IMR-90 (cell line): Measurements from ENCODE around the gene GNB1L.
"Not testable (repeated sequence)": the region's sequence is repeated elsewhere in the genome, so short reads cannot be mapped to it uniquely, and the experiment has no call there.

Source experiments
- POLR2A ChIP-seq: IDR thresholded peaks from 2 replicates; pipeline ENCODE4 v1.6.1; 2012; ENCODE audit warnings: mild to moderate bottlenecking, low read depth, low read length
- TF ChIP-seq, protein P1 (sequence below): conservative IDR thresholded peaks from 2 replicates; pipeline ENCODE4 v1.5.1; 2012; ENCODE audit warnings: mild to moderate bottlenecking, low read depth, low read length, improper control_type of control experiment
- TF ChIP-seq, protein P2 (sequence below): fragments of 150-350 bp; IDR thresholded peaks from 2 replicates; pipeline ENCODE4 v1.6.1; 2016; ENCODE audit warnings: low read depth, mild to moderate bottlenecking, low read length, moderate library complexity, borderline replicate concordance

DNA sequence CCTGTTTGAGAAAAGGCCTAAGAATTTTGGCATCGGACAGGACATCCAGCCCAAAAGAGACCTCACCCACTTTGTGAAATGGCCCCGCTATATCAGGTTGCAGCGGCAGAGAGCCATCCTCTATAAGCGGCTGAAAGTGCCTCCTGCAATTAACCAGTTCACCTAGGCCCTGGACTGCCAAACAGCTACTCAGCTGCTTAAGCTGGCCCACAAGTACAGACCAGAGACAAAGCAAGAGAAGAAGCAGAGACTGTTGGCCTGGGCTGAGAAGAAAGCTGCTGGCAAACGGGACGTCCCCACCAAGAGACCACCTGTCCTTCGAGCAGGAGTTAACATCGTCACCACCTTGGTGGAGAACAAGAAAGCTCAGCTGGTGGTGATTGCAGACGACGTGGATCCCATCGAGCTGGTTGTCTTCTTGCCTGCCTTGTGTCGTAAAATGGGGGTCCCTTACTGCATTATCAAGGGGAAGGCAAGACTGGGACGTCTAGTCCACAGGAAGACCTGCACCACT lies 62.2 kb downstream of the GNB1L start:
- TF ChIP-seq, protein P1, sequence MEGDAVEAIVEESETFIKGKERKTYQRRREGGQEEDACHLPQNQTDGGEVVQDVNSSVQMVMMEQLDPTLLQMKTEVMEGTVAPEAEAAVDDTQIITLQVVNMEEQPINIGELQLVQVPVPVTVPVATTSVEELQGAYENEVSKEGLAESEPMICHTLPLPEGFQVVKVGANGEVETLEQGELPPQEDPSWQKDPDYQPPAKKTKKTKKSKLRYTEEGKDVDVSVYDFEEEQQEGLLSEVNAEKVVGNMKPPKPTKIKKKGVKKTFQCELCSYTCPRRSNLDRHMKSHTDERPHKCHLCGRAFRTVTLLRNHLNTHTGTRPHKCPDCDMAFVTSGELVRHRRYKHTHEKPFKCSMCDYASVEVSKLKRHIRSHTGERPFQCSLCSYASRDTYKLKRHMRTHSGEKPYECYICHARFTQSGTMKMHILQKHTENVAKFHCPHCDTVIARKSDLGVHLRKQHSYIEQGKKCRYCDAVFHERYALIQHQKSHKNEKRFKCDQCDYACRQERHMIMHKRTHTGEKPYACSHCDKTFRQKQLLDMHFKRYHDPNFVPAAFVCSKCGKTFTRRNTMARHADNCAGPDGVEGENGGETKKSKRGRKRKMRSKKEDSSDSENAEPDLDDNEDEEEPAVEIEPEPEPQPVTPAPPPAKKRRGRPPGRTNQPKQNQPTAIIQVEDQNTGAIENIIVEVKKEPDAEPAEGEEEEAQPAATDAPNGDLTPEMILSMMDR: not testable (repeated sequence)
- TF ChIP-seq, protein P2, sequence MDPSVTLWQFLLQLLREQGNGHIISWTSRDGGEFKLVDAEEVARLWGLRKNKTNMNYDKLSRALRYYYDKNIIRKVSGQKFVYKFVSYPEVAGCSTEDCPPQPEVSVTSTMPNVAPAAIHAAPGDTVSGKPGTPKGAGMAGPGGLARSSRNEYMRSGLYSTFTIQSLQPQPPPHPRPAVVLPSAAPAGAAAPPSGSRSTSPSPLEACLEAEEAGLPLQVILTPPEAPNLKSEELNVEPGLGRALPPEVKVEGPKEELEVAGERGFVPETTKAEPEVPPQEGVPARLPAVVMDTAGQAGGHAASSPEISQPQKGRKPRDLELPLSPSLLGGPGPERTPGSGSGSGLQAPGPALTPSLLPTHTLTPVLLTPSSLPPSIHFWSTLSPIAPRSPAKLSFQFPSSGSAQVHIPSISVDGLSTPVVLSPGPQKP: not testable (repeated sequence)
- not testable (repeated sequence) for TF ChIP-seq POLR2A
